HepG2 (cell line): ENCODE measurements around the gene NGEF. TPM values are rescaled to one million over a fixed set of nuclear protein-coding genes. Genes with fewer than 3 reads are reported as not detected.

Source experiments
- ELF1 ChIP-seq: sonication (generic); formaldehyde crosslinking; IDR thresholded peaks from 2 replicates; pipeline ENCODE4 v1.4.0; 2020; ENCODE audit warnings: missing genetic modification reagents
- PHF21A ChIP-seq: sonication (generic); formaldehyde crosslinking; IDR thresholded peaks from 2 replicates; pipeline ENCODE4 v1.5.0; 2020; ENCODE audit warnings: mild to moderate bottlenecking, missing genetic modification reagents
- SRSF1 ChIP-seq: fragments of 200-400 bp; formaldehyde crosslinking; optimal IDR thresholded peaks from 2 replicates; pipeline ENCODE3; 2017; ENCODE audit warnings: mild to moderate bottlenecking, low read depth, low read length, moderate library complexity
- ZNF225 ChIP-seq: sonication (generic); formaldehyde crosslinking; IDR thresholded peaks from 2 replicates; pipeline ENCODE4 v1.4.0; 2020; ENCODE audit warnings: mild to moderate bottlenecking, missing genetic modification reagents
- ZNF773 ChIP-seq: sonication (generic); formaldehyde crosslinking; IDR thresholded peaks from 2 replicates; pipeline ENCODE4 v1.4.0; 2020; ENCODE audit warnings: missing genetic modification reagents, borderline replicate concordance
- polyA plus RNA-seq, 8 experiments: library from polyadenylated mRNA; depleted of rRNA in 3 of 8; stranded (reverse) in 7 of 8; unstranded in 1 of 8; fragments of >200 nt; fragmentation: Illumina TruSeq in 4 of 8; extraction: Trizol in 4 of 8; gene quantifications; 2 replicates each; pipeline versions ENCODE4 v1.2.1 to v1.2.3, GENCODE V29; 2011 to 2016; ENCODE audit warnings: low read depth in 4 of 8, missing spikeins in 1 of 8, mixed read lengths in 1 of 8; ENCODE audit not compliant: insufficient read depth in 1 of 8
- total RNA-seq, 5 experiments: library from RNA; depleted of rRNA; stranded (reverse); fragments of >200 nt; fragmentation: Illumina TruSeq; extraction: Trizol; gene quantifications; 2 replicates each; pipeline ENCODE4 v1.2.3, GENCODE V29; 2016; ENCODE audit warnings: low read depth in 1 of 5
- TF ChIP-seq, protein P1 (sequence below), 2 experiments: sonication (generic) in 1 of 2; formaldehyde crosslinking in 1 of 2; IDR thresholded peaks; 2 replicates each; pipeline versions ENCODE4 v1.6.1 to v1.9.0; 2014 to 2022; ENCODE audit warnings: antibody characterized with exemption in 1 of 2, borderline replicate concordance in 1 of 2, inconsistent platforms in 1 of 2, low read depth in 1 of 2, missing genetic modification reagents in 1 of 2
- TF ChIP-seq, protein P2 (sequence below): sonication (generic); formaldehyde crosslinking; IDR thresholded peaks from 2 replicates; pipeline ENCODE4 v1.4.0; 2020; ENCODE audit warnings: missing genetic modification reagents
- TF ChIP-seq, protein P3 (sequence below): sonication (generic); formaldehyde crosslinking; IDR thresholded peaks from 2 replicates; pipeline ENCODE4 v1.4.0; 2020; ENCODE audit warnings: missing genetic modification reagents
- TF ChIP-seq, protein P4 (sequence below): sonication (generic); formaldehyde crosslinking; IDR thresholded peaks from 2 replicates; pipeline ENCODE4 v1.4.0; 2020; ENCODE audit warnings: mild to moderate bottlenecking, missing genetic modification reagents, borderline replicate concordance

Gene NGEF
- total and polyA plus RNA-seq, 2 of the 13 experiments (the other 11 are each of a cell fraction or from before 2014, with no cell fraction given), result 14.4 to 36.9 TPM

DNA sequence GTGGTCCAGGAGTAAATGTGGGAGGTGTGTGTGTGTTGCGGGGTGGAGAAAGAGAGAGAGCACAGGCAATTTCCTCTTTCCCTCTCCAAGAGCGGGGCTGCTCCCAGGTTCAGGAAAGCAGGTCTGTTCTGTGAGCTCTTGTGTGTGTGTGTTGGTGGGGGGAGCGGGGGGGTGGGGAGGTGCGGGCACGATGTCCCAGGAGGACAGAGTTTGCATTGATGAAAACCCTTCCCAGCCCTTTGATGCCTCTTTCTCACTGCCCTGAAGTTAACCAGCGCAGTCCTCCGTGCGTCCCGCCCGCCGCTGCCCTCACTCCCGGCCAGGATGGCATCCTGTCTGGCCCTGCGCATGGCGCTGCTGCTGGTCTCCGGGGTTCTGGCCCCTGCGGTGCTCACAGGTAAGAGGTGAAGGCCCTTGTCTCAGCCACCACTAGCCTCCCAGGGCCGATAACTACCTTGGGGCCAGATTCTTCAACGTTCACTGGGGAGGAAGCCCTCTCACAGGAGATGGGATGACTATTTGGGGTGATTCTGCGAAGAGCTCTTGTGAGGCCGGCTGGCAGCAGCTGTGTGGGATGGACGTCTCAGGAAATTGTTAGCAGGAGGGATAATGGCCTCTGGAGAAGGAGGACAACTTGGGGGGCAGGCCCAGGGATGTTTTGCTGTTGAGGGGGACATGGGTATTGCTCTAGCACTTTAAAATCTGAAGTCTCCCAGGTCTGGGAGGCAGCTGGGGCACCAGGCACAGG is 142.9 kb downstream of the NGEF start, which contains the start of gene SNORC (continued):
- TF ChIP-seq SRSF1 (peak; percentile 66), ZNF225 (peak; percentile 59; the same call in 1 of the 2 replicates), ELF1 (0 out of 2 replicates have a peak, but pooled peaks have one; percentile 4), PHF21A (CRISPR knock-in tag) (0 out of 2 replicates have a peak, but pooled peaks have one; percentile 23), ZNF773 (no peak)
- TF ChIP-seq, protein P1, sequence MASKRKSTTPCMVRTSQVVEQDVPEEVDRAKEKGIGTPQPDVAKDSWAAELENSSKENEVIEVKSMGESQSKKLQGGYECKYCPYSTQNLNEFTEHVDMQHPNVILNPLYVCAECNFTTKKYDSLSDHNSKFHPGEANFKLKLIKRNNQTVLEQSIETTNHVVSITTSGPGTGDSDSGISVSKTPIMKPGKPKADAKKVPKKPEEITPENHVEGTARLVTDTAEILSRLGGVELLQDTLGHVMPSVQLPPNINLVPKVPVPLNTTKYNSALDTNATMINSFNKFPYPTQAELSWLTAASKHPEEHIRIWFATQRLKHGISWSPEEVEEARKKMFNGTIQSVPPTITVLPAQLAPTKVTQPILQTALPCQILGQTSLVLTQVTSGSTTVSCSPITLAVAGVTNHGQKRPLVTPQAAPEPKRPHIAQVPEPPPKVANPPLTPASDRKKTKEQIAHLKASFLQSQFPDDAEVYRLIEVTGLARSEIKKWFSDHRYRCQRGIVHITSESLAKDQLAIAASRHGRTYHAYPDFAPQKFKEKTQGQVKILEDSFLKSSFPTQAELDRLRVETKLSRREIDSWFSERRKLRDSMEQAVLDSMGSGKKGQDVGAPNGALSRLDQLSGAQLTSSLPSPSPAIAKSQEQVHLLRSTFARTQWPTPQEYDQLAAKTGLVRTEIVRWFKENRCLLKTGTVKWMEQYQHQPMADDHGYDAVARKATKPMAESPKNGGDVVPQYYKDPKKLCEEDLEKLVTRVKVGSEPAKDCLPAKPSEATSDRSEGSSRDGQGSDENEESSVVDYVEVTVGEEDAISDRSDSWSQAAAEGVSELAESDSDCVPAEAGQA (IDR thresholded peaks at IDR 0.05; ENCODE audit: low read depth), result 0 out of 2 replicates have a peak, but pooled peaks have one; percentile 30
- TF ChIP-seq, protein P1 (CRISPR knock-in tag; IDR thresholded peaks at IDR 0.05; ENCODE audit: borderline replicate concordance), result no peak
- TF ChIP-seq, protein P2, sequence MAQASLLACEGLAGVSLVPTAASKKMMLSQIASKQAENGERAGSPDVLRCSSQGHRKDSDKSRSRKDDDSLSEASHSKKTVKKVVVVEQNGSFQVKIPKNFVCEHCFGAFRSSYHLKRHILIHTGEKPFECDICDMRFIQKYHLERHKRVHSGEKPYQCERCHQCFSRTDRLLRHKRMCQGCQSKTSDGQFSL (CRISPR knock-in tag), result peak; percentile 87; the same call in 1 of the 2 replicates
- TF ChIP-seq, protein P3, sequence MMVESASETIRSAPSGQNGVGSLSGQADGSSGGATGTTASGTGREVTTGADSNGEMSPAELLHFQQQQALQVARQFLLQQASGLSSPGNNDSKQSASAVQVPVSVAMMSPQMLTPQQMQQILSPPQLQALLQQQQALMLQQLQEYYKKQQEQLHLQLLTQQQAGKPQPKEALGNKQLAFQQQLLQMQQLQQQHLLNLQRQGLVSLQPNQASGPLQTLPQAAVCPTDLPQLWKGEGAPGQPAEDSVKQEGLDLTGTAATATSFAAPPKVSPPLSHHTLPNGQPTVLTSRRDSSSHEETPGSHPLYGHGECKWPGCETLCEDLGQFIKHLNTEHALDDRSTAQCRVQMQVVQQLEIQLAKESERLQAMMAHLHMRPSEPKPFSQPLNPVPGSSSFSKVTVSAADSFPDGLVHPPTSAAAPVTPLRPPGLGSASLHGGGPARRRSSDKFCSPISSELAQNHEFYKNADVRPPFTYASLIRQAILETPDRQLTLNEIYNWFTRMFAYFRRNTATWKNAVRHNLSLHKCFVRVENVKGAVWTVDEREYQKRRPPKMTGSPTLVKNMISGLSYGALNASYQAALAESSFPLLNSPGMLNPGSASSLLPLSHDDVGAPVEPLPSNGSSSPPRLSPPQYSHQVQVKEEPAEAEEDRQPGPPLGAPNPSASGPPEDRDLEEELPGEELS (CRISPR knock-in tag), result no peak
- TF ChIP-seq, protein P4, sequence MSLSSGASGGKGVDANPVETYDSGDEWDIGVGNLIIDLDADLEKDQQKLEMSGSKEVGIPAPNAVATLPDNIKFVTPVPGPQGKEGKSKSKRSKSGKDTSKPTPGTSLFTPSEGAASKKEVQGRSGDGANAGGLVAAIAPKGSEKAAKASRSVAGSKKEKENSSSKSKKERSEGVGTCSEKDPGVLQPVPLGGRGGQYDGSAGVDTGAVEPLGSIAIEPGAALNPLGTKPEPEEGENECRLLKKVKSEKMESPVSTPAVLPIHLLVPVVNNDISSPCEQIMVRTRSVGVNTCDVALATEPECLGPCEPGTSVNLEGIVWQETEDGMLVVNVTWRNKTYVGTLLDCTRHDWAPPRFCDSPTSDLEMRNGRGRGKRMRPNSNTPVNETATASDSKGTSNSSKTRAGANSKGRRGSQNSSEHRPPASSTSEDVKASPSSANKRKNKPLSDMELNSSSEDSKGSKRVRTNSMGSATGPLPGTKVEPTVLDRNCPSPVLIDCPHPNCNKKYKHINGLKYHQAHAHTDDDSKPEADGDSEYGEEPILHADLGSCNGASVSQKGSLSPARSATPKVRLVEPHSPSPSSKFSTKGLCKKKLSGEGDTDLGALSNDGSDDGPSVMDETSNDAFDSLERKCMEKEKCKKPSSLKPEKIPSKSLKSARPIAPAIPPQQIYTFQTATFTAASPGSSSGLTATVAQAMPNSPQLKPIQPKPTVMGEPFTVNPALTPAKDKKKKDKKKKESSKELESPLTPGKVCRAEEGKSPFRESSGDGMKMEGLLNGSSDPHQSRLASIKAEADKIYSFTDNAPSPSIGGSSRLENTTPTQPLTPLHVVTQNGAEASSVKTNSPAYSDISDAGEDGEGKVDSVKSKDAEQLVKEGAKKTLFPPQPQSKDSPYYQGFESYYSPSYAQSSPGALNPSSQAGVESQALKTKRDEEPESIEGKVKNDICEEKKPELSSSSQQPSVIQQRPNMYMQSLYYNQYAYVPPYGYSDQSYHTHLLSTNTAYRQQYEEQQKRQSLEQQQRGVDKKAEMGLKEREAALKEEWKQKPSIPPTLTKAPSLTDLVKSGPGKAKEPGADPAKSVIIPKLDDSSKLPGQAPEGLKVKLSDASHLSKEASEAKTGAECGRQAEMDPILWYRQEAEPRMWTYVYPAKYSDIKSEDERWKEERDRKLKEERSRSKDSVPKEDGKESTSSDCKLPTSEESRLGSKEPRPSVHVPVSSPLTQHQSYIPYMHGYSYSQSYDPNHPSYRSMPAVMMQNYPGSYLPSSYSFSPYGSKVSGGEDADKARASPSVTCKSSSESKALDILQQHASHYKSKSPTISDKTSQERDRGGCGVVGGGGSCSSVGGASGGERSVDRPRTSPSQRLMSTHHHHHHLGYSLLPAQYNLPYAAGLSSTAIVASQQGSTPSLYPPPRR, result 0 out of 2 replicates have a peak, but pooled peaks have one; percentile 16
